CD8-positive, alpha-beta memory T cell (primary cell): Measurements from ENCODE around the gene DISC1. TPM values are rescaled to one million over a fixed set of nuclear protein-coding genes. Genes with fewer than 3 reads are reported as not detected.
A peak's percentile ranks its signal among the peaks of the same experiment; 100 is the strongest.
"Not testable (repeated sequence)": the region's sequence is repeated elsewhere in the genome, so short reads cannot be mapped to it uniquely, and the experiment has no call there.

Experiments used
- CTCF ChIA-PET: fragments of 350-600 bp; sonication (Branson Sonifier 250); formaldehyde crosslinking; loops from one replicate; lab custom pipeline; 2021; ENCODE audit warnings: antibody characterized with exemption; lab: Charles Lee
- POLR2A ChIA-PET: fragments of 350-600 bp; sonication (Branson Sonifier 250); formaldehyde crosslinking; loops from one replicate; lab custom pipeline; 2021; ENCODE audit warnings: antibody characterized with exemption; lab: Charles Lee
- DNase-seq, 5 donors: peaks; one replicate each; pipeline versions ENCODE4 v3.0.0 to v3.0.0-alpha.2; 2020 to 2022; ENCODE audit warnings: mixed read lengths in 1 of 5
- H3K27ac ChIP-seq: one replicate; pipeline ENCODE4 v1.7.0; 2013; ENCODE audit warnings: low read depth, mild to moderate bottlenecking, low read length, moderate library complexity
- H3K27me3 ChIP-seq: 2 replicates; pipeline ENCODE4 v1.7.0; 2013; ENCODE audit warnings: low read length, mild to moderate bottlenecking; ENCODE audit not compliant: insufficient read depth, poor library complexity, severe bottlenecking
- H3K36me3 ChIP-seq: 2 replicates; pipeline ENCODE4 v1.7.0; 2013; ENCODE audit warnings: mild to moderate bottlenecking, low read length, moderate library complexity; ENCODE audit not compliant: insufficient read depth
- H3K4me1 ChIP-seq: 2 replicates; pipeline ENCODE4 v1.7.0; 2013; ENCODE audit warnings: mild to moderate bottlenecking, low read length, moderate library complexity; ENCODE audit not compliant: insufficient read depth
- H3K4me3 ChIP-seq: 2 replicates; pipeline ENCODE4 v1.7.0; 2013; ENCODE audit warnings: mild to moderate bottlenecking, low read length
- H3K9me3 ChIP-seq: 2 replicates; pipeline ENCODE4 v1.7.0; 2013; ENCODE audit warnings: mild to moderate bottlenecking, low read length
- H3K27ac Mint-ChIP-seq, 8 donors: one replicate each; pipeline ENCODE4 v1.8.0; 2020 to 2021; ENCODE audit warnings: mixed read lengths in 8 of 8, mild to moderate bottlenecking in 6 of 8, inconsistent platforms in 3 of 8, moderate library complexity in 3 of 8
- H3K27me3 Mint-ChIP-seq, 2 donors: one replicate each; pipeline ENCODE4 v1.8.0; 2020 to 2021; ENCODE audit warnings: mixed read lengths in 2 of 2, mild to moderate bottlenecking in 1 of 2, moderate library complexity in 1 of 2
- H3K36me3 Mint-ChIP-seq, 3 donors: one replicate each; pipeline ENCODE4 v1.8.0; 2020 to 2021; ENCODE audit warnings: mixed read lengths in 3 of 3, inconsistent platforms in 1 of 3, mild to moderate bottlenecking in 1 of 3
- H3K4me1 Mint-ChIP-seq, 3 donors: one replicate each; pipeline ENCODE4 v1.8.0; 2020 to 2021; ENCODE audit warnings: mixed read lengths in 3 of 3, inconsistent platforms in 1 of 3, mild to moderate bottlenecking in 1 of 3
- H3K4me3 Mint-ChIP-seq, 7 donors: one replicate each; pipeline ENCODE4 v1.8.0; 2020 to 2021; ENCODE audit warnings: mixed read lengths in 7 of 7, mild to moderate bottlenecking in 6 of 7, moderate library complexity in 4 of 7, inconsistent platforms in 2 of 7
- H3K9me3 Mint-ChIP-seq, 5 donors: one replicate each; pipeline ENCODE4 v1.8.0; 2020 to 2022; ENCODE audit warnings: mixed read lengths in 5 of 5, mild to moderate bottlenecking in 3 of 5, moderate library complexity in 2 of 5, inconsistent platforms in 1 of 5
- polyA plus RNA-seq: library from polyadenylated mRNA; unstranded; fragments of 300-500 nt; fragmentation: Illumina TruSeq; gene quantifications from one replicate; pipeline ENCODE4 v1.2.3, GENCODE V29; 2021
- total RNA-seq, 2 experiments: library from RNA; stranded (reverse); gene quantifications; one replicate each; pipeline ENCODE4 v1.2.3, GENCODE V29; 2021

The DISC1 gene
- total and polyA plus RNA-seq, 3 experiments from 2014 or later, result 0.60 to 2.4 (median 1.0) TPM

GRCh38 chr1:231619257-231619634, 7.3 kb upstream of the DISC1 start:
- H3K27me3 Mint-ChIP-seq, result peaks cover 10 to 32% of the 10 kb centered on the region in 2 donors

DNA sequence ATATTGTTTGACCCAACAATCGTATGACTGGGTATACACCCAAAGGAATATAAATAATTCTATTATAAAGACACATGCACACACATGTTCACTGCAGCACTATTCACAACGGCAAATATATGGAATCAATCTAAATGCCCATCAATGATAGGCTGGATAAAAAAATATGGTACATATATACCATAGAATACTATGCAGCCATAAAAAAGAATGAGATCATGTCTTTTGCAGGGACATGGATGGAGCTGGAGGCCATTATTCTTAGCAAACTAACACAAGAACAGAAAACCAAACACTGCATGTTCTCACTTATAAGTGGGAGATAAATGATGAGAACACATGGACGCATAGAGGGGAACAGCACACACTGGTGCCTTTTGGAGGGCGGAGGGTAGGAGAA, 1.5 kb upstream of the DISC1 start:
- H3K36me3 ChIP-seq, H3K27ac Mint-ChIP-seq, POLR2A ChIA-PET, H3K9me3 Mint-ChIP-seq, CTCF ChIA-PET, H3K27me3 ChIP-seq, H3K27ac ChIP-seq, DNase-seq, H3K9me3 ChIP-seq, H3K4me3 ChIP-seq, H3K36me3 Mint-ChIP-seq: not testable (repeated sequence)
- Mint-ChIP-seq H3K4me1 (peaks cover 29 to 33% (median 32%) of the 10 kb centered on the region in 3 donors), H3K4me3 (peak overlapping the region; percentile 38 to 74 (median 52)), H3K27me3 (peaks cover 10 to 23% of the 10 kb centered on the region in 2 donors)
- H3K4me1 ChIP-seq, result peaks cover 30% of the 10 kb centered on the region

More at GRCh38 chr1:231619257-231619634, 7.3 kb upstream of the DISC1 start:
- Mint-ChIP-seq H3K27ac (no peak overlapping the region), H3K9me3 (peaks cover 0 to 1% (median 0%) of the 10 kb centered on the region in 5 donors), H3K4me1 (peaks cover 9 to 15% (median 12%) of the 10 kb centered on the region in 3 donors), H3K4me3 (no peak overlapping the region), H3K36me3 (peaks cover 0 to 5% (median 0%) of the 10 kb centered on the region in 3 donors)
- no peaks in the 10 kb centered on the region for H3K36me3 ChIP-seq
- CTCF ChIA-PET, result no interaction called here
- no peak overlapping the region for H3K27ac ChIP-seq
- H3K4me1 ChIP-seq, result peaks cover 10% of the 10 kb centered on the region
- DNase-seq, result no peak
- H3K4me3 ChIP-seq, result no peak overlapping the region
- POLR2A ChIA-PET, result no interaction called here
- no peaks in the 10 kb centered on the region for H3K9me3 ChIP-seq
- H3K27me3 ChIP-seq, result no peaks in the 10 kb centered on the region

GRCh38 chr1:231625975-231626534, 535 bp upstream of the DISC1 start:
- Histone ChIP-seq H3K36me3 (no peaks in the 10 kb centered on the region), H3K4me1 (peaks cover 30% of the 10 kb centered on the region), H3K27ac (peak overlapping the region; percentile 32), H3K27me3 (no peaks in the 10 kb centered on the region), H3K9me3 (no peaks in the 10 kb centered on the region), H3K4me3 (peak overlapping the region; percentile 75)
- no peaks in the 10 kb centered on the region for H3K9me3 Mint-ChIP-seq
- H3K4me1 Mint-ChIP-seq, result peaks cover 29 to 40% (median 32%) of the 10 kb centered on the region in 3 donors
- H3K36me3 Mint-ChIP-seq, result peaks cover 0 to 2% (median 0%) of the 10 kb centered on the region in 3 donors
- H3K27ac Mint-ChIP-seq, result peak overlapping the region; percentile 46 to 96 (median 89)
- ChIA-PET CTCF (interaction anchor here (0.6 kb wide), 1 partner anchor 17 kb away, joined by 3 read pairs; no protein-coding TSS in a partner anchor), POLR2A (interaction anchor here (0.7 to 1.5 kb wide), 2 partner anchors 9 to 71 kb away, joined by 3 to 6 read pairs; no protein-coding TSS in a partner anchor)
- DNase-seq, result peak in 1 of 5 donors; percentile 13
- peak overlapping the region; percentile 89 to 98 (median 94) for H3K4me3 Mint-ChIP-seq
- H3K27me3 Mint-ChIP-seq, result peaks cover 8 to 15% of the 10 kb centered on the region in 2 donors

- H3K4me1 Mint-ChIP-seq, result peaks cover 29 to 40% (median 32%) of the 10 kb centered on the region in 3 donors
- peak overlapping the region; percentile 89 to 98 (median 94) for H3K4me3 Mint-ChIP-seq
- no peaks in the 10 kb centered on the region for H3K9me3 Mint-ChIP-seq
- Histone ChIP-seq H3K4me1 (peaks cover 30% of the 10 kb centered on the region), H3K36me3 (no peaks in the 10 kb centered on the region), H3K9me3 (no peaks in the 10 kb centered on the region), H3K27ac (peak overlapping the region; percentile 36), H3K27me3 (no peaks in the 10 kb centered on the region), H3K4me3 (peak overlapping the region; percentile 75)
- peak overlapping the region; percentile 46 to 95 (median 84) for H3K27ac Mint-ChIP-seq
- peaks cover 5 to 6% of the 10 kb centered on the region in 2 donors for H3K27me3 Mint-ChIP-seq
- ChIA-PET POLR2A (interaction anchor here (1.5 kb wide), 1 partner anchor 10 kb away, joined by 6 read pairs; no protein-coding TSS in a partner anchor), CTCF (no interaction called here)
- peak in 4 of 5 donors; percentile 14 to 51 (median 35) for DNase-seq
- H3K36me3 Mint-ChIP-seq, result peaks cover 0 to 2% (median 0%) of the 10 kb centered on the region in 3 donors
Observed at GRCh38 chr1:231626951-231627614, 493 bp downstream of the DISC1 start.

DNA sequence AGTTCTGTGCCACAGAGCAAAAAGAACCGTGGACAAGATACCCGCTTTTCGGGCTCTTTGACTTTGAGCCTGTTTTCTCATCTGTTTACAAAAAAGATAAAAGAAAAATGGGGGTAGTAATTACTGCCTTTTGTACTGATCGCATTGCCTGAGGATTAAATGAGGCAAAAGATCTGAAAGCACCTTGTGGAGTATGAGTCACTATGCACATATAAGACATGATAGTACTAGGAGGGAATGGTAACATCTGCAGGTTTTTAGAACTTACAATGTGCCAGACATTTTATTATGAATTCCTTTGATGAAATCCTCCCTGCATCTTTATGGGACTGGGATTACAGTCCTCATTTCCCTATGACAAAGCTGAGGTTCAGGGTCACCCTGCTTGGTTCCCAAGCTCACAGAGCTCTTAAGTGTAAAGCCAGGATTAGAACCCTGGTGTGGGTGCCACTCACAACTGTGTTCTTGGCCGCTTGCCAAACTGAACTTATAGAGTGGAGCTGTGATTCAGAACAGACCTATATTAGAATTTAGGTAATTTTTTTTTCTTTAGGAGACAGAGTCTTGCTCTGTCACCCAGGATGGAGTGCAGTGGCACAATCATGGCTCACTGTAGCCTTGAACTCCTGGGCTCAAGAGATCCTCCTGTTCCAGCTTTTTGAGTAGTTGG, 1.8 kb downstream of the DISC1 start:
- Histone ChIP-seq H3K36me3 (no peaks in the 10 kb centered on the region), H3K27me3 (no peaks in the 10 kb centered on the region), H3K4me3 (peak overlapping the region; percentile 75), H3K9me3 (no peaks in the 10 kb centered on the region), H3K27ac (no peak overlapping the region), H3K4me1 (peaks cover 30% of the 10 kb centered on the region)
- H3K27me3 Mint-ChIP-seq, result peaks cover 0 to 6% of the 10 kb centered on the region in 2 donors
- H3K4me1 Mint-ChIP-seq, result peaks cover 29 to 40% (median 32%) of the 10 kb centered on the region in 3 donors
- H3K9me3 Mint-ChIP-seq, result no peaks in the 10 kb centered on the region
- H3K27ac Mint-ChIP-seq, result peak overlapping the region; percentile 46 to 94 (median 74)
- H3K4me3 Mint-ChIP-seq, result peak overlapping the region; percentile 89 to 98 (median 94)
- POLR2A ChIA-PET, result no interaction called here
- peaks cover 0 to 2% (median 0%) of the 10 kb centered on the region in 3 donors for H3K36me3 Mint-ChIP-seq
- peak in 1 of 5 donors; percentile 15 for DNase-seq
- CTCF ChIA-PET, result no interaction called here

- Mint-ChIP-seq H3K27me3 (peaks cover 0 to 5% of the 10 kb centered on the region in 2 donors), H3K27ac (peak overlapping the region in 5 of 8 donors; percentile 13 to 81 (median 68)), H3K4me3 (peak overlapping the region; percentile 6 to 91 (median 52)), H3K4me1 (peaks cover 29 to 40% (median 32%) of the 10 kb centered on the region in 3 donors), H3K9me3 (no peaks in the 10 kb centered on the region), H3K36me3 (peaks cover 0 to 2% (median 0%) of the 10 kb centered on the region in 3 donors)
- Histone ChIP-seq H3K4me1 (peaks cover 30% of the 10 kb centered on the region), H3K27ac (no peak overlapping the region), H3K36me3 (no peaks in the 10 kb centered on the region), H3K9me3 (no peaks in the 10 kb centered on the region), H3K27me3 (no peaks in the 10 kb centered on the region), H3K4me3 (no peak overlapping the region)
- POLR2A ChIA-PET, result no interaction called here
- CTCF ChIA-PET, result no interaction called here
- peak in 1 of 5 donors; percentile 27 for DNase-seq
Observed at GRCh38 chr1:231629132-231629531, 2.5 kb downstream of the DISC1 start.

- no peaks in the 10 kb centered on the region for H3K9me3 Mint-ChIP-seq
- ChIA-PET CTCF (no interaction called here), POLR2A (no interaction called here)
- H3K36me3 Mint-ChIP-seq, result peaks cover 0 to 2% (median 0%) of the 10 kb centered on the region in 3 donors
- Histone ChIP-seq H3K4me3 (no peak overlapping the region), H3K4me1 (peaks cover 28% of the 10 kb centered on the region), H3K27me3 (no peaks in the 10 kb centered on the region), H3K9me3 (no peaks in the 10 kb centered on the region), H3K27ac (no peak overlapping the region), H3K36me3 (no peaks in the 10 kb centered on the region)
- DNase-seq, result no peak
- no peak overlapping the region for H3K4me3 Mint-ChIP-seq
- H3K4me1 Mint-ChIP-seq, result peaks cover 29 to 45% (median 31%) of the 10 kb centered on the region in 3 donors
- H3K27me3 Mint-ChIP-seq, result peaks cover 0 to 2% of the 10 kb centered on the region in 2 donors
- peak overlapping the region in 2 of 8 donors; percentile 66 to 80 for H3K27ac Mint-ChIP-seq
Observed at GRCh38 chr1:231630558-231631205, 4.1 kb downstream of the DISC1 start.
